A673 (cell line): ENCODE results near the gene TBX1.

Experiments
- CTCF ChIP-seq: fragments of 300-800, 200-600 bp; sonication (generic); conservative IDR thresholded peaks from 2 replicates; pipeline ENCODE4 v1.5.1; 2017; ENCODE audit warnings: low read depth, mild to moderate bottlenecking, antibody characterized with exemption, low read length, moderate library complexity, mixed read lengths
- EZH2 ChIP-seq: fragments of 200-600 bp; sonication (generic); IDR thresholded peaks from 2 replicates; pipeline ENCODE4 v1.6.1; 2017; ENCODE audit warnings: borderline replicate concordance, low read depth, mild to moderate bottlenecking, mixed read lengths, antibody characterized with exemption, low read length; ENCODE audit not compliant: poor library complexity, severe bottlenecking

- TF ChIP-seq CTCF (no peak), EZH2 (no peak)
Observed at GRCh38 chr22:19815823-19816290, 55.3 kb downstream of the TBX1 start.
